Subcutaneous abdominal adipose tissue (tissue), 5 donors: ENCODE results near the gene CCDC66.

Experiments used
- H3K27ac ChIP-seq: one replicate; pipeline ENCODE4 v1.7.0; 2013; ENCODE audit warnings: low read depth, mild to moderate bottlenecking, inconsistent platforms, low read length, moderate library complexity
- H3K27me3 ChIP-seq, 5 donors: one replicate each; pipeline ENCODE4 v1.7.0; 2013; ENCODE audit warnings: low read length in 5 of 5, inconsistent platforms in 1 of 5; ENCODE audit not compliant: control insufficient read depth in 5 of 5, insufficient read depth in 4 of 5
- H3K36me3 ChIP-seq, 5 donors: one replicate each; pipeline ENCODE4 v1.7.0; 2013; ENCODE audit warnings: low read length in 5 of 5; ENCODE audit not compliant: control insufficient read depth in 5 of 5, insufficient read depth in 5 of 5
- H3K4me1 ChIP-seq, 5 donors: one replicate each; pipeline ENCODE4 v1.7.0; 2013; ENCODE audit warnings: low read length in 5 of 5, mild to moderate bottlenecking in 3 of 5, moderate library complexity in 1 of 5; ENCODE audit not compliant: control insufficient read depth in 5 of 5, insufficient read depth in 5 of 5
- H3K4me3 ChIP-seq, 5 donors: one replicate each; pipeline ENCODE4 v1.7.0; 2013; ENCODE audit warnings: low read length in 5 of 5, low read depth in 1 of 5
- H3K9ac ChIP-seq, 5 donors: one replicate each; pipeline ENCODE4 v1.7.0; 2013; ENCODE audit warnings: low read length in 5 of 5, mild to moderate bottlenecking in 4 of 5, moderate library complexity in 3 of 5
- H3K9me3 ChIP-seq, 5 donors: one replicate each; pipeline ENCODE4 v1.7.0; 2013; ENCODE audit warnings: low read length in 5 of 5; ENCODE audit not compliant: control insufficient read depth in 5 of 5
- donor health status: healthy.
- donor health status: healthy.
- donor health status: healthy.
- donor health status: healthy.
- donor health status: healthy.

CCDC66 gene

GRCh38 chr3:56645407-56645806 is 88.4 kb downstream of the CCDC66 start:
- Histone ChIP-seq H3K36me3 (peaks cover 41 to 57% (median 46%) of the 10 kb centered on the region in 5 donors), H3K4me1 (peaks cover 0 to under 1% (median 0%) of the 10 kb centered on the region in 5 donors), H3K9me3 (no peaks in the 10 kb centered on the region), H3K9ac (no peak overlapping the region), H3K27me3 (no peaks in the 10 kb centered on the region), H3K27ac (no peak overlapping the region), H3K4me3 (no peak overlapping the region)

DNA sequence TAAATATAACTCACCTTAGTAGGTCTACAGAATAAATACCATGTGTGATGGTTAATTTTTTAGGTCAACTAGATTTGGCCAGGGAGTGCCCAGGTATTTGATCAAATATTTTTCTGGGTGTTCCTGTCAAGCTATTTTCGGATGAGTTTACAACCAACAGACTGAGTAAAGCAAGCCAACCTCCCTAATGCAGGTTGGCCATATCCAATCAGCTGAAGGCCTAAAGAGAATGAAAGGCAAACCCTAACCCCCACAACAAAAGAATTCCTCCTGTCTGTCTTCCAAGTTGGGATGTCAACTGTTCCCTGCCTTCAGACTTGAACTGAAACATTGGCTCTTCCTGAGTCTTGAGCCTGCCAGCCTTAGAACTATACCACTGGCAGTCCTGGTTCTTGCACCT is 97.5 kb downstream of the CCDC66 start:
- no peak overlapping the region for H3K4me3 ChIP-seq
- H3K27me3 ChIP-seq, result no peaks in the 10 kb centered on the region
- no peak overlapping the region for H3K9ac ChIP-seq
- peaks cover 0 to 2% (median 0%) of the 10 kb centered on the region in 5 donors for H3K4me1 ChIP-seq
- no peak overlapping the region for H3K27ac ChIP-seq
- H3K36me3 ChIP-seq, result peaks cover 38 to 62% (median 52%) of the 10 kb centered on the region in 5 donors
- H3K9me3 ChIP-seq, result peaks cover 0 to 4% (median 0%) of the 10 kb centered on the region in 5 donors

DNA sequence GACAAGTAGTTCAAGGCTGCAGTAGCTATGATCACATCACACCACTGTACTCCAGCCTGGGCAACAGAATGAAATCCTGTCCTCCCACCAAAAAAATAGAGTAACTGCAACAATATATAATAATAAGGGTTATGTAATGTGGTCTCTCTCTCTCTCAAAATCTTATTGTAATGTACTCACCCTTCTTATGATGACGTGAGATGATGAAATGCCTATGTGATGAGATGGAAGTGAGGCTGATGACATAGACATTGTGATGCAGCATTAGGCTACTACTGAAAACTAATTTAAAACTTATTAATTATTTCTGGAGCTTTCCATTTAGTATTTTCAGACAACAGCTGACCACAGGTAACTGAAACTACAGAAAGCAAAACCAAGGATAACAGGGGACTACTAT is 98.7 kb downstream of the CCDC66 start:
- Histone ChIP-seq H3K9ac (no peak overlapping the region), H3K36me3 (peaks cover 42 to 75% (median 56%) of the 10 kb centered on the region in 5 donors), H3K27ac (no peak overlapping the region), H3K9me3 (peaks cover 0 to 4% (median 0%) of the 10 kb centered on the region in 5 donors), H3K4me1 (no peaks in the 10 kb centered on the region), H3K4me3 (no peak overlapping the region), H3K27me3 (no peaks in the 10 kb centered on the region)

- Histone ChIP-seq H3K9ac (no peak overlapping the region), H3K4me1 (no peaks in the 10 kb centered on the region), H3K9me3 (no peaks in the 10 kb centered on the region), H3K4me3 (no peak overlapping the region), H3K27me3 (no peaks in the 10 kb centered on the region), H3K36me3 (peaks cover 53 to 80% (median 56%) of the 10 kb centered on the region in 5 donors), H3K27ac (no peak overlapping the region)
These were observed 107.8 kb downstream of the CCDC66 start for GRCh38 chr3:56664823-56665222.

- Histone ChIP-seq H3K27me3 (no peaks in the 10 kb centered on the region), H3K4me1 (no peaks in the 10 kb centered on the region), H3K9me3 (no peaks in the 10 kb centered on the region), H3K27ac (no peak overlapping the region), H3K36me3 (peaks cover 41 to 83% (median 48%) of the 10 kb centered on the region in 5 donors), H3K9ac (no peak overlapping the region), H3K4me3 (no peak overlapping the region)
These were observed 111.1 kb downstream of the CCDC66 start for GRCh38 chr3:56667973-56668579.
